Measurements from ENCODE around the gene PSMB3. TPM values are rescaled to one million over a fixed set of nuclear protein-coding genes. Genes with fewer than 3 reads are reported as not detected.

Gene PSMB3
- polyA plus RNA-seq, 1 of the 3 experiments (the other 2 are of a cell fraction), result 533 TPM

DNA sequence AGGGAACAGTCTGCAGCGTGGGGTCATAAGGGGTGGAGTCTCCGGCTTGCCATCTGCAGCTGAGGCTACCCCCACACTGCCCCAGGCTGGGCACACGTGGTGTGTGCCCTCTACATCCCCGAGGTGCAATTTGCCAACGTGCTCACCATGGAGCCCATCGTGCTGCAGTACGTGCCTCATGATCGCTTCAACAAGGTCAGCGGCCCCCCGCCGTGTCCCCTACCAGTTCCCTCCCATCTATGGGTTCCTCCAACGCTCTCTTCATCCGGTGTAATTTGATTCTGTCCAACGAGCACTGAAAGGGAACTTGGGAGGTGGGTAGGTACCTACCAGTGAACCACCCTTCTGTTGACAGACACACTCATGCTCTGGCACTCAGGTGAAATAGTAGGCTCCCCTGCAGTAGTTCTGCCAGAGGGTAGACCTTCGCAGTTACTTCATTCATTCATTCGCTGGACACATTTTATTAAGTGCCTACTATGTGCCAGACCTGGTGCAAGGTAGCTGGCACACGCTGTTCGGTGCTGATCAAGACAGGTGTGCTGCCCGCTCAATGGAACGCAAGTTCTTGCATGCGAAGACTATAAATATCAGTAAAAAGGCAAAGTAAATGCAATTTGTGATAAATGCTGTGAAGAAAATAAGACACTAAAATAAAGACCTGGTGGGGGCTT, 44.7 kb upstream of the PSMB3 start:
- H2AFZ ChIP-seq (ENCODE audit: low read depth), result no peak overlapping the region
- no peak overlapping the region for H3K9ac ChIP-seq
- H3K9me3 ChIP-seq, result no peaks in the 10 kb centered on the region
- H4K20me1 ChIP-seq (ENCODE audit: insufficient read depth), result peaks cover 9% of the 10 kb centered on the region; the same call in 1 of the 2 replicates
- TF ChIP-seq MEF2A (IDR thresholded peaks at IDR 0.05; ENCODE audit: borderline replicate concordance, low read depth) (no peak), GABPA (IDR thresholded peaks at IDR 0.05; ENCODE audit: low read depth) (no peak), TAF1 (IDR thresholded peaks at IDR 0.05; ENCODE audit: borderline replicate concordance, low read depth, low read length) (no peak), SIN3A (IDR thresholded peaks at IDR 0.05; ENCODE audit: borderline replicate concordance, low read depth, low read length) (no peak), POLR2AphosphoS5 (IDR thresholded peaks at IDR 0.05; ENCODE audit: low read depth, low read length) (no peak), RXRA (IDR thresholded peaks at IDR 0.05; ENCODE audit: borderline replicate concordance, low read depth) (no peak), JUND (IDR thresholded peaks at IDR 0.05) (no peak), FOSL2 (IDR thresholded peaks at IDR 0.05; ENCODE audit: borderline replicate concordance, low read depth) (no peak), CHD2 (IDR thresholded peaks at IDR 0.05; ENCODE audit: low read length, partially characterized antibody) (no peak), TCF12 (IDR thresholded peaks at IDR 0.05) (no peak), TEAD4 (IDR thresholded peaks at IDR 0.05; ENCODE audit: borderline replicate concordance, insufficient read depth) (no peak), FOXJ3 (CRISPR knock-in tag; IDR thresholded peaks at IDR 0.05) (no peak), NFIC (IDR thresholded peaks at IDR 0.05; ENCODE audit: borderline replicate concordance) (no peak), YY1 (IDR thresholded peaks at IDR 0.05; ENCODE audit: low read depth) (no peak), SMC3 (IDR thresholded peaks at IDR 0.05; ENCODE audit: low read depth, low read length) (no peak)
- TF ChIP-seq, protein P1, sequence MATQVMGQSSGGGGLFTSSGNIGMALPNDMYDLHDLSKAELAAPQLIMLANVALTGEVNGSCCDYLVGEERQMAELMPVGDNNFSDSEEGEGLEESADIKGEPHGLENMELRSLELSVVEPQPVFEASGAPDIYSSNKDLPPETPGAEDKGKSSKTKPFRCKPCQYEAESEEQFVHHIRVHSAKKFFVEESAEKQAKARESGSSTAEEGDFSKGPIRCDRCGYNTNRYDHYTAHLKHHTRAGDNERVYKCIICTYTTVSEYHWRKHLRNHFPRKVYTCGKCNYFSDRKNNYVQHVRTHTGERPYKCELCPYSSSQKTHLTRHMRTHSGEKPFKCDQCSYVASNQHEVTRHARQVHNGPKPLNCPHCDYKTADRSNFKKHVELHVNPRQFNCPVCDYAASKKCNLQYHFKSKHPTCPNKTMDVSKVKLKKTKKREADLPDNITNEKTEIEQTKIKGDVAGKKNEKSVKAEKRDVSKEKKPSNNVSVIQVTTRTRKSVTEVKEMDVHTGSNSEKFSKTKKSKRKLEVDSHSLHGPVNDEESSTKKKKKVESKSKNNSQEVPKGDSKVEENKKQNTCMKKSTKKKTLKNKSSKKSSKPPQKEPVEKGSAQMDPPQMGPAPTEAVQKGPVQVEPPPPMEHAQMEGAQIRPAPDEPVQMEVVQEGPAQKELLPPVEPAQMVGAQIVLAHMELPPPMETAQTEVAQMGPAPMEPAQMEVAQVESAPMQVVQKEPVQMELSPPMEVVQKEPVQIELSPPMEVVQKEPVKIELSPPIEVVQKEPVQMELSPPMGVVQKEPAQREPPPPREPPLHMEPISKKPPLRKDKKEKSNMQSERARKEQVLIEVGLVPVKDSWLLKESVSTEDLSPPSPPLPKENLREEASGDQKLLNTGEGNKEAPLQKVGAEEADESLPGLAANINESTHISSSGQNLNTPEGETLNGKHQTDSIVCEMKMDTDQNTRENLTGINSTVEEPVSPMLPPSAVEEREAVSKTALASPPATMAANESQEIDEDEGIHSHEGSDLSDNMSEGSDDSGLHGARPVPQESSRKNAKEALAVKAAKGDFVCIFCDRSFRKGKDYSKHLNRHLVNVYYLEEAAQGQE (IDR thresholded peaks at IDR 0.05; ENCODE audit: low read depth, low read length), result no peak
- TF ChIP-seq, protein P2, sequence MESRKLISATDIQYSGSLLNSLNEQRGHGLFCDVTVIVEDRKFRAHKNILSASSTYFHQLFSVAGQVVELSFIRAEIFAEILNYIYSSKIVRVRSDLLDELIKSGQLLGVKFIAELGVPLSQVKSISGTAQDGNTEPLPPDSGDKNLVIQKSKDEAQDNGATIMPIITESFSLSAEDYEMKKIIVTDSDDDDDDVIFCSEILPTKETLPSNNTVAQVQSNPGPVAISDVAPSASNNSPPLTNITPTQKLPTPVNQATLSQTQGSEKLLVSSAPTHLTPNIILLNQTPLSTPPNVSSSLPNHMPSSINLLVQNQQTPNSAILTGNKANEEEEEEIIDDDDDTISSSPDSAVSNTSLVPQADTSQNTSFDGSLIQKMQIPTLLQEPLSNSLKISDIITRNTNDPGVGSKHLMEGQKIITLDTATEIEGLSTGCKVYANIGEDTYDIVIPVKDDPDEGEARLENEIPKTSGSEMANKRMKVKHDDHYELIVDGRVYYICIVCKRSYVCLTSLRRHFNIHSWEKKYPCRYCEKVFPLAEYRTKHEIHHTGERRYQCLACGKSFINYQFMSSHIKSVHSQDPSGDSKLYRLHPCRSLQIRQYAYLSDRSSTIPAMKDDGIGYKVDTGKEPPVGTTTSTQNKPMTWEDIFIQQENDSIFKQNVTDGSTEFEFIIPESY (IDR thresholded peaks at IDR 0.05; ENCODE audit: borderline replicate concordance, low read depth), result no peak
- TF ChIP-seq, protein P3, sequence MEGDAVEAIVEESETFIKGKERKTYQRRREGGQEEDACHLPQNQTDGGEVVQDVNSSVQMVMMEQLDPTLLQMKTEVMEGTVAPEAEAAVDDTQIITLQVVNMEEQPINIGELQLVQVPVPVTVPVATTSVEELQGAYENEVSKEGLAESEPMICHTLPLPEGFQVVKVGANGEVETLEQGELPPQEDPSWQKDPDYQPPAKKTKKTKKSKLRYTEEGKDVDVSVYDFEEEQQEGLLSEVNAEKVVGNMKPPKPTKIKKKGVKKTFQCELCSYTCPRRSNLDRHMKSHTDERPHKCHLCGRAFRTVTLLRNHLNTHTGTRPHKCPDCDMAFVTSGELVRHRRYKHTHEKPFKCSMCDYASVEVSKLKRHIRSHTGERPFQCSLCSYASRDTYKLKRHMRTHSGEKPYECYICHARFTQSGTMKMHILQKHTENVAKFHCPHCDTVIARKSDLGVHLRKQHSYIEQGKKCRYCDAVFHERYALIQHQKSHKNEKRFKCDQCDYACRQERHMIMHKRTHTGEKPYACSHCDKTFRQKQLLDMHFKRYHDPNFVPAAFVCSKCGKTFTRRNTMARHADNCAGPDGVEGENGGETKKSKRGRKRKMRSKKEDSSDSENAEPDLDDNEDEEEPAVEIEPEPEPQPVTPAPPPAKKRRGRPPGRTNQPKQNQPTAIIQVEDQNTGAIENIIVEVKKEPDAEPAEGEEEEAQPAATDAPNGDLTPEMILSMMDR (IDR thresholded peaks at IDR 0.05), result no peak
- TF ChIP-seq, protein P4, sequence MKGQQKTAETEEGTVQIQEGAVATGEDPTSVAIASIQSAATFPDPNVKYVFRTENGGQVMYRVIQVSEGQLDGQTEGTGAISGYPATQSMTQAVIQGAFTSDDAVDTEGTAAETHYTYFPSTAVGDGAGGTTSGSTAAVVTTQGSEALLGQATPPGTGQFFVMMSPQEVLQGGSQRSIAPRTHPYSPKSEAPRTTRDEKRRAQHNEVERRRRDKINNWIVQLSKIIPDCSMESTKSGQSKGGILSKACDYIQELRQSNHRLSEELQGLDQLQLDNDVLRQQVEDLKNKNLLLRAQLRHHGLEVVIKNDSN (IDR thresholded peaks at IDR 0.05; ENCODE audit: borderline replicate concordance, low read depth), result no peak
- peaks cover 47% of the 10 kb centered on the region; the same call in 1 of the 2 replicates for H3K79me2 ChIP-seq (ENCODE audit: insufficient read depth)
- H3F3A ChIP-seq (replicated peaks; ENCODE audit: insufficient read depth), result peaks cover 14% of the 10 kb centered on the region
- H3K36me3 ChIP-seq (replicated peaks in 1 of 2; ENCODE audit: control insufficient read depth in 1 of 2, insufficient read depth in 2 of 2, low read length in 1 of 2), result peaks cover 9 to 41% of the 10 kb centered on the region in 2 experiments
- H3K27me3 ChIP-seq (ENCODE audit: insufficient read depth), result no peaks in the 10 kb centered on the region
- no peak overlapping the region for H3K27ac ChIP-seq (ENCODE audit: low read depth in 2 of 2, low read length in 1 of 2)
- no peak overlapping the region for H3K4me2 ChIP-seq
- DNase-seq, result no peak
- H3K4me1 ChIP-seq (ENCODE audit: control insufficient read depth in 1 of 2, insufficient read depth in 2 of 2, low read depth in 1 of 2, low read length in 1 of 2), result peaks cover 6 to 34% of the 10 kb centered on the region in 2 experiments; a peak in 2 of 4 replicates
- WGBS (ENCODE audit: low lambda C conversion rate), result 91% methylated on average over 21 of the region's 21 CpGs
- CTCF ChIA-PET, result interaction anchor here (1.3 to 3.8 kb wide), 4 partner anchors 23 to 44 kb away, joined by 4 to 25 read pairs (median 8); no protein-coding TSS in a partner anchor
- no peak overlapping the region for H3K4me3 ChIP-seq (ENCODE audit: low read depth in 2 of 2, low read length in 1 of 2)
- H3K9me2 ChIP-seq, result no peaks in the 10 kb centered on the region
- POLR2A ChIA-PET, result interaction anchor here (2.5 to 3.7 kb wide), 2 partner anchors 9 to 17 kb away, joined by 11 to 14 read pairs; no protein-coding TSS in a partner anchor

Data from SK-N-SH (cell line).